CD4-positive, alpha-beta T cell treated with Interleukin-15 for 1 hour (primary cell): ENCODE measurements around the gene MTMR3.
"Not testable (repeated sequence)": the region's sequence is repeated elsewhere in the genome, so short reads cannot be mapped to it uniquely, and the experiment has no call there.

Source experiments
- DNase-seq: peaks from one replicate; pipeline ENCODE4 v3.0.0-alpha.2; 2020

Gene MTMR3

DNA sequence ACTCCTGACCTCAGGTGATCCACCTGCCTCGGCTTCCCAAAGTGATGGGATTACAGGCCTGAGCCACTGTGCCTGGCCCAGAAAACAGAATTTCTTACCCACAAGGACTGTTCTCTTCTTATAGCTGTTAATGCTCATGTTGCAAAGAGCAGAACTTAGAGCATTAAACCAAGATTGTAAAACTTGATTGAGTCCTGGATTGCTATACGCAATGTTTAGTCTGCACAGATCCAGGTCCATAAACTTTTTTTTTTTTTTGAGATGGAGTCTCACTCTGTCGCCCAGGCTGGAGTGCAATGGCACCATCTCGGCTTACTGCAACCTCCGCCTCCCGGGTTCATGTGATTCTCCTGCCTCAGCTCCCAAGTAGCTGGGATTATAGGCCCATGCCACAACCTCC, 178.1 kb downstream of the MTMR3 start:
- DNase-seq, result not testable (repeated sequence)

DNA sequence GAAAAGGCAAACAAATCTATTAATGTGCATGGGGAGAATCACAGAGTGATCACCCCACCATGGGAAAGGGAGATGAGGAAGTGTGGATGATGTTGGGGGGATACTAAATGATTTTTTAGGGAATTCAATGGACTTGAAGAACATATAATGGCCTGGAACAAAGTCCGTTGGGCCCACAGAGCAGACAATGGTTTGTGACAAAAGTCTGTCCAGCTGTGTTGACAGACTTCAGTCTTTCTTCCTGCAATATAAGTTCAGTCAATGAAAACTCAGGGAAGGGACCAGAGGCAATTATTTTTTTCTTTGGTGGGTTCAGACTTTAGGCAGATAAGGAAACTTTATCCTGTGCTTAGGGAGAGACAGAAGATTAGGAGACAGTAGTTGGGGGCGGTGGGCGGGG, 179.3 kb downstream of the MTMR3 start:
- no peak for DNase-seq

DNA sequence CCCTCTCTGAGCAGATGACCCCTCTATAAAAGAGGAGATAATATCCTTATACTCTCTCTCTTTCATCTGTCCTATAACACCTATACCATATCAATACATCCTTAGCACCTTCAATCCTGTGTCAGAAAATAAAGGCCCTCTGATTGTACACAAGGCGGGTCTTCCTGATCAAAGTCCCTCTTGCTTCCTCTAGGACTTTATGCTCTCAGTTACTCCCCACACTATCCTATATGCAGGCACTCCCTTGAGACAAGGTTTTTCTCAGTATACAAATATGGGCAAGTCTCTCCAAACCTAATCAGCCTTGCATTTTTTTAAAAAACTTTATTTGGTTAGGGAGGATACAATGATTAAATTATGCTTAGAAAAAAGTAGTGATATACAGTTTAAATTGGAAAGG, 180.0 kb downstream of the MTMR3 start:
- DNase-seq, result no peak

DNA sequence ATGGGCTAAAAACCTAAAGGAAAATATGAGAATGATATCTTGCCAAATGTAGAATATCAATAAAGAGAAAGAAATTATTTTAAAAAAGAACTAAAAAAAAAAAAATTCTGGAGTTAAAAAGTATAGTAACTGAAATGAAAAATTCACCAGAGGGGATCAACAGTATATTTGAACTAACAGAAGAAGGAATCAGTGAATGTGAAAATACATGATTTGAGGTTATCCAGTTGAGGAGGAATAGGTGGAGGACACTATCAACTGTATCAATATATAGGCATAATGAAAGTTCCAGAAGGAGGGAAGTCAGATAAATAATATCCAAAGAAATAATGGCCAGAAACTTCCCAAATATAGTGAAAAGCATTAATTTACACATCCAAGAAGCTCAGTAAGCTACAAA, 181.2 kb downstream of the MTMR3 start:
- no peak for DNase-seq

- no peak for DNase-seq
Observed at GRCh38 chr22:30073743-30074142, 190.8 kb downstream of the MTMR3 start.

DNA sequence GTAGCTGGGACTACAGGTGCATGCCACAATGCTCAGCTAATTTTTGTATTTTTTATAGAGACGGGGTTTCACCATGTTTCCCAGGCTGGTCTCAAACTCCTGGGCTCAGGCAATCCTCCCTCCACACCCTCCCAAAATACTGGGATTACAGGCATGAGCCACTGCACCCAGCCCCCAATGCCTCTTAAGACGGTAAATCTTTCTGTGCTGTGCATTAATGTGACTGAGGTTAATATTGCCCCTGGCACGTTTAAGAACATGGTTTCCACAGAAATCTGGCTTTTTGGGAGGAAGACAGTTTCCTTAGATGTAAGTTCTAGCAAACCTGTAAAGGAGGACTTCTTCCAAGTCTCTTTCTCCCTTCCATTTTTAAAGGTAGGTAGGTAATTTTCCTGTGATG, 191.2 kb downstream of the MTMR3 start:
- no peak for DNase-seq

DNA sequence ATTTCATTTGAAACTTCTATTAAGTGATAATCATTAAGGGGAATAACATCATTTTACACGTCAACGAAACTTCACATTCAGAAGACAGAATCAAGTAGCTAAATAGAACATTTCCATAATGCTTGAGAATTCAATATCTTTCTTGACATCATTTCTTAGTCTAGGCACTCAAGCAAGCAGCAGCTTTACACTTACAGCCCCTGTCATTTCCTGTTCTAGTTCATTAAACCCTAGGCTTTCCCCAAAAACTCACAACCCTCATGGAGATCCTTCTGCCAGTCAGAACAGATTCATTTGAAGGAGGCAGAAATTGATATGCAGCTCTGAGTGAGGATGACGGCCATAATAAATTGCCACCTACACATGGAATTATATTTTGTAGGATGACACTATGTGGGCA, 192.0 kb downstream of the MTMR3 start:
- no peak for DNase-seq

- DNase-seq, result no peak
Observed at GRCh38 chr22:30077279-30077880, 194.4 kb downstream of the MTMR3 start.

DNA sequence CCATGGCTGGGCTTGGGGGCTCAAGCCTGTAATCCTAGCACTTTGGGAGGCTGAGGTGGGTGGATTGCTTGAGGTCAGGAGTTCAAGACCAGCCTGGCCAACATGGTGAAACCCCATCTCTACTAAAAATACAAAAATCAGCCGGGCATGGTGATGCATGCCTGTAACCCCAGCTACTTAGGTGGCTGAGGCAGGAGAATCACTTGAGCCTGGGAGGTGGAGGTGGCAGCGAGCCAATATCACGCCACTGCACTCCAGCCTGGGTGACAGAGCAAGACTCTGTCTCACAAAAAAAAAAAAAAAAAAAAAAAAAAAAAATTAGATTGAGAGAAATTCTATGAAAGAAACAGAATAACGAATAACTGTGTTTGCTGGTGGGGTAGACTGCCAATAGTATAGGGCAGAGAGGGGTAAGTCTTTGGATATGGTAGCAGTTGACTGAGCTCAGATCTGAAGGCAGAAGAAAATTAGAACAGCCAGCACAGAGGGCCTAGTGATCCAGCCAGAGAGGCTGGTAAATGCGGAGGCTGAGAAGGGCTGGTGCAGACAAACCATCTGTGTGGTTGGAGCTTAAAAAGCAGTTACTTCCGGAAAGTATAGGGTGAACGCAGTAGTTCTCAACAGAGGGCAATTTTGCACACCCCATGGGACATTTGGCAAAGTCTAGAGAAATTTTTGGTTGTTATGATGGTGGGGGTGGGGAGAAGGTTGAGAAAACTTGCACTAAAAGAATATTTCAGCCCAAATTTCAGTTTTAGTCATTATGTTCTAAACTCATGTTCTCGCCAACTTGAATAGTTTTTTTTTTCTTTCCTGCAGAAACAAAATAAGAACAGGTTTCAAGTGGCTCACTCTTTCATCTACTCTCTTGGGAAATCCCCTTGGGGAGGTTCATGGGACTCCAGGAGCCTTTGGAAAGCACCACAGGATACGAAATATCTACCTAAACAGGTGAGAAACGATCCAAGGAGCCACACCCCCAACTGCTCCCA, 195.6 kb downstream of the MTMR3 start:
- DNase-seq, result no peak

GRCh38 chr22:30079952-30080533, 197.1 kb downstream of the MTMR3 start, which contains the start of gene HORMAD2:
Gene HORMAD2 (plus strand): TSS chr22:30080464. CDS start chr22:30093953, 13,489 bp downstream.
- peak; percentile 23 for DNase-seq
